Stimulated activated CD4-positive, alpha-beta T cell treated with anti-CD3 and anti-CD28 coated beads, TNF-alpha, amount 100 ng/mL, for 4 hours (primary cell): ENCODE results near the gene CCDC86.

Source experiments
- DNase-seq, 3 experiments: peaks; one replicate each; pipeline ENCODE4 v3.0.0-alpha.2; 2020; ENCODE audit warnings: low read depth in 3 of 3

CCDC86 gene

GRCh38 chr11:60831143-60831500 lies 10.8 kb upstream of the CCDC86 start:
- peak; percentile 58 to 69 (median 60) for DNase-seq

DNA sequence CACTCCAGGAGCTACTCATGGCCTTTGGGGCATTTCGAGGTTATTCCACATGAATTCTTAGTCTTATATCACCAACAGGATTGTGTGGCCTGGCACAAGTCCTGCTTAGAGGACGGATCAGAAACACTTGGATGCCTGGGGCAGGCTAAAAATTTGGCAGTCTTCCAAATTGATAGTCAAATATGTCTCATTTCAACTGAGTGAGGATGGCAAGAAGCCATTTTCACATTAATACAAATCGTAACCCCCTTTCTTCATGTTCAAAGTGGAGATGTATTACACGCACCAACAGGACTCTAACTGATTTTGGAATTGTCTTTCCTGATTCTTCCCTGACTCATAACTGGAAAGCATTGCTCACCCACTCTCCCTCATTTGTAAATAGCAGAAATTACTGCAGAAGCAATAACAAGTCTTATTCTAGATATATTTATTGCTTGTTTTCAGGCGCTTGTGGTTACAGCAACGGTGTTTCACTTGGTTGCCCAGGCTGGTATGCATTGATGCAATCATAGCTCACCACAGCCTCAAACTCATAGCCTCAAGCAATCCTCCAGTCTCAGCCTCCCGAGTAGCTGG lies 10.3 kb upstream of the CCDC86 start:
- no peak for DNase-seq

DNA sequence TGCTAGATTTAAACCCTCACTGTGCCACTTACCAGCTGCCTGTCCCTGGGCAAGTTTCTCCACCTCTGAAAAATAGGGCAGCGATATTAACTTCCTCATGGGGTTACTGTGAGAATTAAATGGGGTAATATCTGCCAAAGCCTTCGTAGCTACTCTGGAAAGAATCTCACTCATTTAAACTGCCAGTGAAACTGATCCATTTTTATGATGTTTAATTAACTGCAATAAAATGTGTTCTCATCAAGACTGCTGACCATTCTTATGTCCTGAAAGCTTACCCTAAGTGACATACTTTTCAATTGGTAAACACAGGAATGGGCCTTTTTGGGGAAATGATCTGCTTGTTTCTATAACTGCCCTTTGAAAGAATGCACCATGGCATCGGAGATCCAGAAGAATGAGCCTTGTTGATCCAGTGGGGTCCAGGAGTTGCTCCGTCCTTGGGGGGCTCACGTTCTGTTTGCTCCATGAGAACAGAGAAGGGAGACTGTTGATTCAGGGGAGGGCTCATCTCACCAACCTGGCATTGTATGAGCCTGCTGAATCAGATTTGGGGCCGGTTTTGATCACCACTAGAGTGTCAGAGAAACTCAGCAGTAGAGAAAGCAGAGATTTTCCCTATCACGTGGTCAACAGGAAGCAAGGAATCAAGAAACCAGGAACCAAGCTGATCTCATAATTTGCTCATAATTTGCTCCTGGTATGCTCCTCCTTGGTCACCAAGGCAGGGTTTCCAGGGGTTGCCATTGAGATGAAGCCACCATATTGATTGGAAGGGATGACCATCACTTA lies 7.0 kb upstream of the CCDC86 start:
- DNase-seq = no peak

DNA sequence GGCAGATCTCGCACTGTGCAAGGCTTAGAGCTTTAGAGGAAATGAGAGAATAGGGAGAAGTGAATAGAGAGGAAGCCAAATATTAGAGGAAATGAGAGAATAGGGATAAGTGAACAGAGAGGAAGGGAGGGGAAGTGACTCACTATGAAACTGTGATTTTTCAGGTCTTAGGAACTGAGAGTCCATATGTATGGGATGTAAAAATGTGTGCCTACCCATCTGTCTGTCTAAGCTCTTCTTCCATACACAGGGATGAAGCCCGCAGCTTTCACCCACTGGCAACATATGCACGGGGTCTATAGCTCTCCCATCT lies 6.4 kb upstream of the CCDC86 start:
- no peak for DNase-seq

GRCh38 chr11:60836866-60837515 lies 4.9 kb upstream of the CCDC86 start:
- DNase-seq = no peak

- no peak for DNase-seq
These were observed 3.8 kb upstream of the CCDC86 start for GRCh38 chr11:60838132-60838531.

GRCh38 chr11:60840470-60841430 lies 1.2 kb upstream of the CCDC86 start:
- DNase-seq = no peak

DNA sequence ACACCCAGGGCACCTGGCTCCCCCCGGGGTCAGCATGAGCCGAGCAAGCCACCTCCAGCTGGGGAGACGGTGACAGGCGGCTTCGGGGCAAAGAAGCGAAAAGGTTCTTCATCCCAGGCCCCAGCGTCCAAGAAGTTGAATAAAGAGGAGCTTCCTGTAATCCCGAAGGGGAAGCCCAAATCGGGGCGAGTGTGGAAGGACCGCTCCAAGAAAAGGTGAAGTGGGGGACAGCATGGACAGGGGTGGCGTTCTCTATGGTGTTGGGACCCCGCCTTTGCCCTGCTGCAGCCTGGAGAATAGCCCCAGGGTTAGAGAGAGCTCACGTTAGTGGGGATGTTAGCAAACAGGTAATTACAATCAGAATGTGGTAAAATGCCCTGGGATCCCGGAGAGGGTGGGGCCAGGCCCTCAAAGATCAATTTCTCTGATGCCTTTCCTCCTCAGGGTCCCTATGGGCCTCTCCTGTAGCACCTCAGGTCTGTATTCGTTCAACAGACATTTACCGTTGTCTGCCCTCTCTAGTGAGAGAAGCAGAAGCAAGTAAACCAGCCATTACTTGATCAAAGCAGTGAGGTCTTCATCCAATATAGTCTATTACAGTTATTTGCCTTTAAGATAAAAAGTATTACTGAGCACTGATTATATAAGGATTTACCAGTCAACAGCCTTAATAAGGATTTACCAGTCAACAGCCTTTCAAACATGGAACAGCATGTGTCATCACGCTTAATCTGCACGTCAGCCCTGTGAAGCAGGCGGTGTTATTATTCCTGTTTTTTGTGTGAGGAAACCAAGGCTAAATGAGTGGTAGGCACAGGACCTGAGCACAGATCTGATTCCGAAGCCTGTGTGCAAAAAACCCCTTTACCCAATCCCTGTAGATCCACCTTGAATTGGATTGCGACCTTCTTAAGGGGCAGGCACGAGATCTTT lies 1.0 kb downstream of the CCDC86 start:
- no peak for DNase-seq

DNA sequence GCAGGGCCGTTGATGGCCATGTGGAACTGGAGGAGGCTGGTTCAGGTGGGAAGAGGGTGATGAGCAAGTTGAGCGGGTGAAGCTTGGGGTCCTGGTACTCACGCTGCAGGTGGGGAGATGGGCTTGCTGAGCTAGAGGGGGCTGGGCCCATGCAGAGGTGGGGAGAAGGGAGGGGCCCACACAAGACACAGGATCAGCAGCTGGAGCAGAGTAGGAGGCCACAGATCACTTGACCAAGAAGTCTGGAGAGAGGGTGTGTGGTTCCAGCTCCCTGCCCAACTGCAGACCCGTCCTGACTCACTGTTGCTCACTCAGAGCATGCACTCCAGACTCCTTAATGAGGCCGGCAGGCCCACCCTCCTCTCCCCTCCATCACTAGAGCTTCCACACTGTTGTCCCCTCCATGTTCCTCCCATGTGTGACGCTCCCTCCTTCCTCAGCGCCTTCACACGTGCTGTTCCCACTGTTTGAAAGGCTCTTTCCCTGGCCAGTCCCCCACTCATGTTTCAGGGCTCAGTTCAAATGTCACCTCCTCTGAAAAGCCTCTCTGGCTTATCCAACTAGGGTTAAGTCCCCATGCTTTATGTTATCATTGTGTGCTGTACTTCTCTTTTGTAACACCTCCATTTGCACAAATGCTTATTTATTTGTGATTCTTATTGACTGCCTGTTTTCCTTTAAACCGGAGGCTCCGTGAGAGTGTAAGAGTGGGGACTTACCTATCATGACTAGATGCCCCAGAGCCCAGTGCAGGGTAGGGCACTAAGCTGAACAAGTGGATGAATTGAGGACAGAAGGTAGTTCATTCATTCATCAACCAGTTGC lies 2.3 kb downstream of the CCDC86 start:
- no peak for DNase-seq

- DNase-seq = no peak
These were observed 2.9 kb downstream of the CCDC86 start for GRCh38 chr11:60844870-60845221.

GRCh38 chr11:60845338-60845737 lies 3.4 kb downstream of the CCDC86 start:
- DNase-seq = no peak

DNA sequence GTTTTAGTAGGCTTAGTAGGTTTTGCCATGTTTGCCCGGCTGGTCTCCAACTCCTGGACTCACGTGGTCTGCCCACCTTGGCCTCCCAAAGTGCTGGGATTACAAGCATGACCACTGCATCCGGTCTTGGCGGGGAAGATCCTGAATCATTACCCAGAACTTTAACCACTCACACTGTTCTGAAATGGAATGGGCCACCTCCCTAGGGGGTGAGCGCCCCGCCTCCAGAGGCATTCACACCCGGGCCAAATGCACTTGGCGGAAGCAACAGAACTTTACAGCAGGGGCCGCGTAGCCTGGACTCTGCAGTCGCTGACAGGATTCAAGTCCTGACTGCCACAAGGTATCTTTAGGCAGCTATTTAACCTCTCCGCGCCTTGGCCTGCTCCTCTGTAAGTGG lies 5.4 kb downstream of the CCDC86 start:
- no peak for DNase-seq

DNA sequence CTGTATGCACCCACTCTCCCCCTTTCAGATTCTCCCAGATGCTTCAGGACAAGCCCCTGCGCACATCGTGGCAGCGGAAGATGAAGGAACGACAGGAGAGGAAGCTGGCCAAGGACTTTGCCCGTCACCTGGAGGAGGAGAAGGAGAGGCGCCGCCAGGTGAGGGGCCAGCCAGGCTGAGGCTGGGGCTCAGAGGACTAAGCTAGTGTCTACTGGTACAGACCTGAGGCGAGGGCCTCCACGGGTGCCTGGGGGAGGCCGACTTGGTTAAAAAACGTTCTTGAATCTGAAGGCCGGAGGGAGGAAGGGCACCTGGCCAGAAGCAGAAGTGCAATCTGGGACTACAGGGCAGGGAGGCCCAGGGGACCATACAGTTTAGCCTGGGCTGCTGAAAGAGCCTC lies 6.0 kb downstream of the CCDC86 start:
- DNase-seq = no peak

GRCh38 chr11:60848714-60849151 lies 6.8 kb downstream of the CCDC86 start:
- DNase-seq = no peak

DNA sequence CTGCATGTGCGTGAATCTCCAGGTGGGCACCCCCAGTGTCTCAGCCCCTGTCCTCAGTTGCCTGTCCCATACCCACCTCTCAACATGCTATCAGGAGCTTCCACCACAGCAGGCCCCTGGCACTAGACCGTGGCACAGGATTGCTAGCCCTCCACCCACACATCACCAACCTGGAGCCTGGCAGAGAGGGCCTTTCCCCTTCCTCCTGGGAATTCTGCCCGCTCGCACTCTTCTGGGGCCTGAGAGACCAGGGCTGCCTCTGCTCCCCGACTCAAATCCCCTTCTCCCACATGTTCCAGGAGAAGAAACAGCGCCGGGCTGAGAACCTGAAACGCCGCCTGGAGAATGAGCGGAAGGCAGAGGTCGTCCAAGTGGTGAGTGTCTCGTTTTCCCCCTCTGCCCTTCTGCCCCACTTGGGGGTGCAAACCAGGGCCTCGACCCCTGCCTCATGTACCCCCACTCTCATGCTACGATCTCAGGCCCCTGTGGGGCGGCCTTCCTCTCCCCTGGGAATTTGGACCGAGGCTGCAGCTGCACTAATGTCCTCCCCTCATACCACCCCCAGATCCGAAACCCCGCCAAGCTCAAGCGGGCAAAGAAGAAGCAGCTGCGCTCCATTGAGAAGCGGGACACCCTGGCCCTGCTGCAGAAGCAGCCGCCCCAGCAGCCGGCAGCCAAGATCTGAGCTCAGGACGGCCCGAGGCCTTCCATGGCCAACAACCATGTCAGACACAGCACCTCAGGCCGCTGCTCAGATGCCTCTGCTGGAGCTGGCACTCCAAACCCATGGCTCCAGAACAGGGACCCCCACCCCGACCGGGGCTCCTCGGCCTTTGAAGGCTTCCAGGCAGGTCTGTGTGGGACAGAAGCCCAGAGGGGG lies 8.0 kb downstream of the CCDC86 start:
- DNase-seq = no peak

DNA sequence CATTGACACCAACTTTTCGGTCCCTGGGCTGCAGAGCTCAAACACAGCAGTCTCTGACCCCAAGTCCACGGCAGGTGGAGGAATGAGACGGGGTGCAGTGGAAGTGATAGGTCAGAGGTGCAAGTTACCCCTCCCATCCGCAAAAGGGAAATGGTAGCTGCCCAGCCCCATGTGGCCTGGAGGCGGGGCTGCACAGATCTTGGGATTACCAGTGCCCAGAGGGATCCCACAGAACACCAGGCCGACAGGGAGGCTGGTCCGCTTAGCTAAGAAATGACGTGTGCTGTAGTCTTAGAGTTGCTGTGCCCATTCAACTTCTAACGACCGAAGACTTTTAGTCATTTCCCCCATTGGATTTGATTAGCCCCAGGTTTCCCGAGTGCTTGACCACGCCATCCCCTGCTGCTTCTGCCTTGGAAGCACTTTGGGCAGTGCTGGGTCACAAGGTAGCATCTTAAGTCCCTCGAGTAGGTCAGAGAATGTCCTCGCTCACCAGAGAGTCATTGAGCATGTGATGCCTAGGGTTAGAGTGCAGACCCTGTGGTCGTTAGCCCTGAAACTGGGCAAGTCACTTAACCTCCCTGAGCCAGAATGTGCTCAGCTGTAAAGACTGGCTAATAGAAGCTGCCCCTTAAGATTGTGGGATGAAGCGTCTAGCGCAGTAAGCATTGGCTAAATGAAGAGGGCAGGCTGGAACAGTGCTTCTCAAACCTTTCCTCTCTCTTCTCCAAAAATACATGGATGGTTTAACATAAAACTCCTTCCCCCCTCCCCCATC lies 9.6 kb downstream of the CCDC86 start:
- no peak for DNase-seq

GRCh38 chr11:60852117-60852981 lies 10.4 kb downstream of the CCDC86 start:
- no peak for DNase-seq
